Neuron (in vitro differentiated cells): ENCODE measurements around the gene TANGO2.

Source experiments
- H2AFZ ChIP-seq: one replicate; pipeline ENCODE4 v1.6.1; 2013; ENCODE audit warnings: low read depth, mild to moderate bottlenecking, inconsistent platforms, low read length, moderate library complexity
- H3K27me3 ChIP-seq: one replicate; pipeline ENCODE4 v1.6.1; 2013; ENCODE audit warnings: low read length; ENCODE audit not compliant: insufficient read depth
- H3K36me3 ChIP-seq: one replicate; pipeline ENCODE4 v1.6.1; 2013; ENCODE audit warnings: low read length; ENCODE audit not compliant: insufficient read depth
- H3K4me1 ChIP-seq: one replicate; pipeline ENCODE4 v1.6.1; 2013; ENCODE audit warnings: low read length; ENCODE audit not compliant: insufficient read depth
- H3K4me3 ChIP-seq: 2 replicates; pipeline ENCODE4 v1.5.1; 2013; ENCODE audit warnings: mild to moderate bottlenecking, low read length, moderate library complexity
- H3K9me3 ChIP-seq: one replicate; pipeline ENCODE4 v1.6.1; 2013; ENCODE audit warnings: low read length

TANGO2 gene

GRCh38 chr22:20110359-20110985, 89.6 kb downstream of the TANGO2 start:
- Histone ChIP-seq H3K9me3 (no peaks in the 10 kb centered on the region), H3K27me3 (no peaks in the 10 kb centered on the region), H3K36me3 (peaks cover 90% of the 10 kb centered on the region), H2AFZ (no peak overlapping the region), H3K4me1 (peaks cover under 1% of the 10 kb centered on the region), H3K4me3 (no peak overlapping the region)

- Histone ChIP-seq H3K4me1 (peaks cover 7% of the 10 kb centered on the region), H3K36me3 (peaks cover 87% of the 10 kb centered on the region), H3K4me3 (no peak overlapping the region), H2AFZ (no peak overlapping the region), H3K27me3 (no peaks in the 10 kb centered on the region), H3K9me3 (no peaks in the 10 kb centered on the region)
Measured at GRCh38 chr22:20111045-20111688, 90.3 kb downstream of the TANGO2 start.

GRCh38 chr22:20111689-20112622, 91.0 kb downstream of the TANGO2 start:
- Histone ChIP-seq H3K27me3 (no peaks in the 10 kb centered on the region), H3K36me3 (peaks cover 79% of the 10 kb centered on the region)

GRCh38 chr22:20112623-20113511, 92.0 kb downstream of the TANGO2 start:
- H3K27me3 ChIP-seq: no peaks in the 10 kb centered on the region
- H3K4me1 ChIP-seq: peaks cover 11% of the 10 kb centered on the region
- H3K9me3 ChIP-seq: no peaks in the 10 kb centered on the region
- peaks cover 70% of the 10 kb centered on the region for H3K36me3 ChIP-seq
- H2AFZ ChIP-seq: no peak overlapping the region
- no peak overlapping the region for H3K4me3 ChIP-seq

More at GRCh38 chr22:20111689-20112622, 91.0 kb downstream of the TANGO2 start:
- no peak overlapping the region for H2AFZ ChIP-seq
- no peak overlapping the region for H3K4me3 ChIP-seq
- H3K4me1 ChIP-seq: peaks cover 11% of the 10 kb centered on the region
- H3K9me3 ChIP-seq: no peaks in the 10 kb centered on the region

GRCh38 chr22:20113551-20114310, 92.8 kb downstream of the TANGO2 start:
- H3K4me3 ChIP-seq: no peak overlapping the region
- no peaks in the 10 kb centered on the region for H3K27me3 ChIP-seq
- H3K9me3 ChIP-seq: no peaks in the 10 kb centered on the region
- no peak overlapping the region for H2AFZ ChIP-seq
- peaks cover 65% of the 10 kb centered on the region for H3K36me3 ChIP-seq
- peaks cover 18% of the 10 kb centered on the region for H3K4me1 ChIP-seq

- peaks cover 63% of the 10 kb centered on the region for H3K36me3 ChIP-seq
- no peak overlapping the region for H3K4me3 ChIP-seq
- no peaks in the 10 kb centered on the region for H3K9me3 ChIP-seq
Measured at GRCh38 chr22:20114506-20115475, 93.9 kb downstream of the TANGO2 start.

GRCh38 chr22:20115691-20116375, 94.9 kb downstream of the TANGO2 start, which contains the start of gene RANBP1:
TSS of gene RANBP1 (plus strand) at chr22:20116104. CDS start at chr22:20116185, 81 bp downstream.
- H3K4me1 ChIP-seq: peaks cover 23% of the 10 kb centered on the region
- H3K27me3 ChIP-seq: no peaks in the 10 kb centered on the region
- no peaks in the 10 kb centered on the region for H3K9me3 ChIP-seq
- H3K4me3 ChIP-seq: peak within 1 kb of the TSS; percentile 77
- H2AFZ ChIP-seq: no peak within 1 kb of the TSS
- H3K36me3 ChIP-seq: peaks cover 62% of the 10 kb centered on the region

More at GRCh38 chr22:20114506-20115475, 93.9 kb downstream of the TANGO2 start:
- Histone ChIP-seq H3K27me3 (no peaks in the 10 kb centered on the region), H3K4me1 (peaks cover 23% of the 10 kb centered on the region), H2AFZ (no peak overlapping the region)

- H3K36me3 ChIP-seq: peaks cover 65% of the 10 kb centered on the region
Measured at GRCh38 chr22:20116376-20116950, 95.6 kb downstream of the TANGO2 start.

More at GRCh38 chr22:20116376-20116950, 95.6 kb downstream of the TANGO2 start:
- Histone ChIP-seq H3K27me3 (no peaks in the 10 kb centered on the region), H3K9me3 (no peaks in the 10 kb centered on the region), H3K4me1 (peaks cover 23% of the 10 kb centered on the region), H2AFZ (no peak overlapping the region), H3K4me3 (peak overlapping the region; percentile 77)
